Panc1 (cell line): ENCODE results near the gene MN1. TPM values are rescaled to one million over a fixed set of nuclear protein-coding genes. Genes with fewer than 3 reads are reported as not detected.
A peak's percentile ranks its signal among the peaks of the same experiment; 100 is the strongest.

Experiments
- ATAC-seq: fragments of 200-7000 bp; cut with Tn5 transposase; 2 replicates; pipeline ENCODE4 v1.9.1; 2020; ENCODE audit warnings: mild to moderate bottlenecking, moderate library complexity
- BruUV-seq: library from RNA; stranded (reverse); fragments of 400-500 nt; replicated peaks from 2 replicates; lab custom pipeline; 2021; lab: Mats Ljungman, UMichigan
- CTCF ChIA-PET: fragments of 300-600 bp; sonication (Branson Sonifier 250); formaldehyde crosslinking; loops from one replicate; lab custom pipeline; 2022; ENCODE audit warnings: antibody characterized with exemption; lab: Charles Lee
- POLR2A ChIA-PET: fragments of 300-600 bp; sonication (Branson Sonifier 250); formaldehyde crosslinking; loops from one replicate; lab custom pipeline; 2022; ENCODE audit warnings: antibody characterized with exemption; lab: Charles Lee
- DNase-seq: peaks from one replicate; pipeline ENCODE4 v3.0.0-alpha.2; 2010; ENCODE audit warnings: low read depth, low spot score
- H3K27ac ChIP-seq: 2 replicates; pipeline ENCODE4 v1.5.1; 2011; ENCODE audit warnings: mild to moderate bottlenecking, low read length, inconsistent platforms
- H3K27me3 ChIP-seq: fragments of 200-500 bp; sonication (Bioruptor generic); 2 replicates; pipeline ENCODE4 v1.6.0; 2014; ENCODE audit warnings: low read length, inconsistent platforms; ENCODE audit not compliant: control insufficient read depth, insufficient read depth
- H3K36me3 ChIP-seq: fragments of 200-500 bp; sonication (Bioruptor generic); 2 replicates; pipeline ENCODE4 v1.5.1; 2014; ENCODE audit warnings: inconsistent platforms, mild to moderate bottlenecking, low read length, moderate library complexity; ENCODE audit not compliant: control insufficient read depth, insufficient read depth
- H3K4me1 ChIP-seq: 2 replicates; pipeline ENCODE4 v1.5.1; 2011; ENCODE audit warnings: inconsistent platforms, mild to moderate bottlenecking, low read length, moderate library complexity; ENCODE audit not compliant: control insufficient read depth, insufficient read depth
- H3K4me3 ChIP-seq, 2 experiments: 2 replicates each; pipeline ENCODE4 v1.5.1; 2011 to 2012; ENCODE audit warnings: low read depth in 2 of 2, low read length in 2 of 2, mild to moderate bottlenecking in 2 of 2, inconsistent platforms in 1 of 2, moderate library complexity in 1 of 2
- H3K9me3 ChIP-seq: fragments of 200-500 bp; sonication (Bioruptor generic); 2 replicates; pipeline ENCODE4 v1.5.1; 2014; ENCODE audit warnings: low read depth, mild to moderate bottlenecking, inconsistent platforms, low read length, moderate library complexity; ENCODE audit not compliant: control insufficient read depth, insufficient read depth
- POLR2AphosphoS5 ChIP-seq: IDR thresholded peaks from 2 replicates; pipeline ENCODE4 v1.6.1; 2012; ENCODE audit warnings: mild to moderate bottlenecking, low read depth, low read length, moderate library complexity
- SIN3A ChIP-seq: IDR thresholded peaks from 2 replicates; pipeline ENCODE4 v1.6.1; 2012; ENCODE audit warnings: low read depth, mild to moderate bottlenecking, low read length, moderate library complexity, borderline replicate concordance; ENCODE audit not compliant: insufficient read depth
- TCF7L2 ChIP-seq: IDR thresholded peaks from 2 replicates; pipeline ENCODE4 v1.6.1; 2011; ENCODE audit warnings: mild to moderate bottlenecking, low read depth, low read length, inconsistent platforms
- in situ Hi-C: cut with HindIII; loops from 2 replicates; pipeline ENCODE4 v1.10.0; 2016; ENCODE audit warnings: low sequenced_read_pairs, low pct_unique_long_range_greater_than_20kb
- intact Hi-C: fragments of 100-400 bp; cut with micrococcal nuclease; formaldehyde crosslinking; loops from one replicate; pipeline ENCODE4 v1.10.0; 2022; ENCODE audit not compliant: unreplicated experiment
- total RNA-seq: library from RNA; stranded (reverse); gene quantifications from one replicate; pipeline ENCODE4 v1.2.1, GENCODE V29; 2021; ENCODE audit not compliant: unreplicated experiment
- TF ChIP-seq, protein P1 (sequence below): fragments of 450-650 bp; IDR thresholded peaks from 2 replicates; pipeline ENCODE4 v1.5.1; 2017; ENCODE audit warnings: mild to moderate bottlenecking
- TF ChIP-seq, protein P2 (sequence below), 2 experiments: IDR thresholded peaks; 2 replicates each; pipeline ENCODE4 v1.6.1; 2011 to 2012; ENCODE audit warnings: low read depth in 2 of 2, control low read depth in 1 of 2, low read length in 1 of 2, mild to moderate bottlenecking in 1 of 2, moderate library complexity in 1 of 2; ENCODE audit not compliant: insufficient read depth in 1 of 2

Gene MN1
- total RNA-seq, 1 experiment from 2014 or later: 0.51 TPM

DNA sequence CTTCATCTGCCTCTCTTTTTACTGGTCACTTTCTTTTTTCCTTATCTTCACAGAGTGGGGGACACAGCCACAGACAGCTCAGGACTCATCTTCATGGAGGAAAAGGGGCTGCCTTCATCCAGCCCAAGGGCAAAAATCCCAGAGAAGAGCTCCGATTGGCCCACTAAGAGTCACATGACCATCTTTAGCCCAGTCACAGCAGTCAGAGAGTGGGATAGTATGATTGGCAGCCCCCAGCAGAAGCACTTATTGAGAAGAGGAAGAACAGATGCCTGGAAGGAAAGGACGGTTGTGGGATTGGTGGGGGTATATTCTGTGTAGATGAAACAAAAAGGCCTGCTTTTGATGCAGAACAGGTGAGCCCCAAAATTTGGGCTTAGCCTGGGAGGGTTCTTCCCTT, 77.8 kb downstream of the MN1 start:
- no peak overlapping the region for H3K4me3 ChIP-seq
- no peak for TF ChIP-seq SIN3A
- TF ChIP-seq POLR2AphosphoS5: no peak
- TF ChIP-seq, protein P1, sequence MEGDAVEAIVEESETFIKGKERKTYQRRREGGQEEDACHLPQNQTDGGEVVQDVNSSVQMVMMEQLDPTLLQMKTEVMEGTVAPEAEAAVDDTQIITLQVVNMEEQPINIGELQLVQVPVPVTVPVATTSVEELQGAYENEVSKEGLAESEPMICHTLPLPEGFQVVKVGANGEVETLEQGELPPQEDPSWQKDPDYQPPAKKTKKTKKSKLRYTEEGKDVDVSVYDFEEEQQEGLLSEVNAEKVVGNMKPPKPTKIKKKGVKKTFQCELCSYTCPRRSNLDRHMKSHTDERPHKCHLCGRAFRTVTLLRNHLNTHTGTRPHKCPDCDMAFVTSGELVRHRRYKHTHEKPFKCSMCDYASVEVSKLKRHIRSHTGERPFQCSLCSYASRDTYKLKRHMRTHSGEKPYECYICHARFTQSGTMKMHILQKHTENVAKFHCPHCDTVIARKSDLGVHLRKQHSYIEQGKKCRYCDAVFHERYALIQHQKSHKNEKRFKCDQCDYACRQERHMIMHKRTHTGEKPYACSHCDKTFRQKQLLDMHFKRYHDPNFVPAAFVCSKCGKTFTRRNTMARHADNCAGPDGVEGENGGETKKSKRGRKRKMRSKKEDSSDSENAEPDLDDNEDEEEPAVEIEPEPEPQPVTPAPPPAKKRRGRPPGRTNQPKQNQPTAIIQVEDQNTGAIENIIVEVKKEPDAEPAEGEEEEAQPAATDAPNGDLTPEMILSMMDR: no peak
- TF ChIP-seq, protein P2, sequence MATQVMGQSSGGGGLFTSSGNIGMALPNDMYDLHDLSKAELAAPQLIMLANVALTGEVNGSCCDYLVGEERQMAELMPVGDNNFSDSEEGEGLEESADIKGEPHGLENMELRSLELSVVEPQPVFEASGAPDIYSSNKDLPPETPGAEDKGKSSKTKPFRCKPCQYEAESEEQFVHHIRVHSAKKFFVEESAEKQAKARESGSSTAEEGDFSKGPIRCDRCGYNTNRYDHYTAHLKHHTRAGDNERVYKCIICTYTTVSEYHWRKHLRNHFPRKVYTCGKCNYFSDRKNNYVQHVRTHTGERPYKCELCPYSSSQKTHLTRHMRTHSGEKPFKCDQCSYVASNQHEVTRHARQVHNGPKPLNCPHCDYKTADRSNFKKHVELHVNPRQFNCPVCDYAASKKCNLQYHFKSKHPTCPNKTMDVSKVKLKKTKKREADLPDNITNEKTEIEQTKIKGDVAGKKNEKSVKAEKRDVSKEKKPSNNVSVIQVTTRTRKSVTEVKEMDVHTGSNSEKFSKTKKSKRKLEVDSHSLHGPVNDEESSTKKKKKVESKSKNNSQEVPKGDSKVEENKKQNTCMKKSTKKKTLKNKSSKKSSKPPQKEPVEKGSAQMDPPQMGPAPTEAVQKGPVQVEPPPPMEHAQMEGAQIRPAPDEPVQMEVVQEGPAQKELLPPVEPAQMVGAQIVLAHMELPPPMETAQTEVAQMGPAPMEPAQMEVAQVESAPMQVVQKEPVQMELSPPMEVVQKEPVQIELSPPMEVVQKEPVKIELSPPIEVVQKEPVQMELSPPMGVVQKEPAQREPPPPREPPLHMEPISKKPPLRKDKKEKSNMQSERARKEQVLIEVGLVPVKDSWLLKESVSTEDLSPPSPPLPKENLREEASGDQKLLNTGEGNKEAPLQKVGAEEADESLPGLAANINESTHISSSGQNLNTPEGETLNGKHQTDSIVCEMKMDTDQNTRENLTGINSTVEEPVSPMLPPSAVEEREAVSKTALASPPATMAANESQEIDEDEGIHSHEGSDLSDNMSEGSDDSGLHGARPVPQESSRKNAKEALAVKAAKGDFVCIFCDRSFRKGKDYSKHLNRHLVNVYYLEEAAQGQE (IDR thresholded peaks at IDR 0.05; ENCODE audit: insufficient read depth in 1 of 2, low read depth in 2 of 2, low read length in 1 of 2): no peak
- no peak for TF ChIP-seq TCF7L2
- in situ Hi-C loops (no loop called here), intact Hi-C loops (no loop called here)
- no peak overlapping the region for H3K27ac ChIP-seq
- no peaks in the 10 kb centered on the region for H3K27me3 ChIP-seq
- POLR2A ChIA-PET: no interaction called here
- DNase-seq: no peak
- H3K4me1 ChIP-seq: no peaks in the 10 kb centered on the region
- ATAC-seq: no peak
- no TSS peak for BruUV-seq
- no peaks in the 10 kb centered on the region for H3K9me3 ChIP-seq
- H3K36me3 ChIP-seq: no peaks in the 10 kb centered on the region
- CTCF ChIA-PET: no interaction called here

DNA sequence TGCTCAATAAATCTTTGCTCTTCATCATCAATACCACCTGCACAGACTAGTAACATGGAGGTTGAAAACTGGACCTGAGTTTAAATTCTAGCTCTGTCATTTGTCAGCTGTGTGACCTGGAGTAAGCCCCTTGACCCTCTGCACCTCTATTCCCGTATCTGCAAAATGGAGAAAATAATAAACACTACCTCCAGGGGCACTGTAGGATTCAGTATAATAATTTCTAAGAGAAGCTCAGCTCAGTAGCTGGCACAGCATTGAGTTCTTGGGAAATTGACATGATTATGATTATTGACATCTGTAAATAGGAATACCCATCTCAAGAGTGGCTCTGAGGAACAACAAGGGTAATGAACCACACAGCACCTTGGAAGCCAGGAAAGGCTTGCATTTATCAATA, 78.4 kb downstream of the MN1 start:
- ChIA-PET CTCF (no interaction called here), POLR2A (no interaction called here)
- Histone ChIP-seq H3K9me3 (no peaks in the 10 kb centered on the region), H3K27ac (no peak overlapping the region), H3K4me1 (no peaks in the 10 kb centered on the region), H3K4me3 (no peak overlapping the region), H3K36me3 (no peaks in the 10 kb centered on the region), H3K27me3 (no peaks in the 10 kb centered on the region)
- intact Hi-C loops: no loop called here
- TF ChIP-seq, protein P1: 0 out of 2 replicates have a peak, but pooled peaks have one; percentile 20
- TF ChIP-seq, protein P2 (IDR thresholded peaks at IDR 0.05; ENCODE audit: insufficient read depth in 1 of 2, low read depth in 2 of 2, low read length in 1 of 2): no peak
- in situ Hi-C loops: no loop called here
- ATAC-seq (no peak), DNase-seq (no peak)
- BruUV-seq: no TSS peak
